CMK (cell line): ENCODE data around the gene MT3.

Experiments
- DNase-seq: peaks from one replicate; pipeline ENCODE4 v3.0.0-alpha.2; 2010; ENCODE audit warnings: low read depth

MT3 gene

DNA sequence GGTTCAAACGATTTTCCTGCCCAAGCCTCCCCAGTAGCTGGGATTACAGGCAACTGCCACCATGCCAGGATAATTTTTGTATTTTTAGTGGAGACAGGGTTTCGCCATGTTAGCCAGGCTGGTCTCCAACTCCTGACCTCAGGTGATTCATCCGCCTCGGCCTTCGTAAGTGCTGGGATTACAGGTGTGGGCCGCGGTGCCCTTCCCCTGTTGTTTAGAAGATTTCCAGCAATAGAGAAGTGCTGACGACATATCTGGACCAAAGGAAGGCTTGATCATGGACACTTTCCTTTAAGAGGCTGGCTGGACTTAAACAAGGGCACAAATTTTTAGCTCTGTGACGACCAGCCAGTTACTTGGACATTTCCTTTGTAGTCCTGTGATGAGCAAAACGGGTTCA is 41.9 kb downstream of the MT3 start:
- DNase-seq = no peak

GRCh38 chr16:56631832-56632155 is 42.5 kb downstream of the MT3 start:
- DNase-seq = no peak

DNA sequence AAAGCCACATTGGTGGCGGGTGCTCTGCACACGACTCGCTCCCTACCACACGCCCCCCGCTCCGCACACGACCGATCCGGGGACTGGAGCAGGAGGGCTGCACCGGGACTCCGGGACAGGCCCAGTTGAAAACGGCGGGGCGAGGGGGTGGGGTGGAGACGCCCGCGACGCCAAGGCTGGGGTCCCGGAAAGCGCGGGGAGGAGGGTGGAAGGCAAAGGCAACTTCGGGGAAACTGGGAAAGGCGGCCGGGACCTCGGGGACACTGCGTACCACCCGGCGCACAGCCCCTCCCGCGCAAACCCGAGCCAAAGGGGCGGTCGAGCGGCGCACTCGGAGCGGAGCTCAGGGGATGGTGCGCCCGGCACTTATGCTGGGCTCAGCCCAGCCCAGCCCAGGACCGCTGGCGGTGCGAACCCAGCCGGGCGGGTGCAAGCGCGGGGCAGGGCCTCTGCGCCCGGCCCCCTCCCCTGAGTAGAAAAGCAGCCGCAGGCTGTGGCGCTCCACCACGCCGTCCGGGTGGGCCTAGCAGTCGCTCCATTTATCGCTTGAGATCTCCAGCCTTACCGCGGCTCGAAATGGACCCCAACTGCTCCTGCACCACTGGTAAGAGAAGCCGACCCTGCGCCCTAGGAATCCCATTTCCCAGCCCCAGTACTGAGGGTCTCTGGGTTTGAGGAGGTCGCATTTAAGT is 43.0 kb downstream of the MT3 start, which contains the start of gene MT1M:
MT1M (plus strand) TSS at position 504 of the 692 bp plus-strand sequence; CDS start at position 577, 73 bp downstream.
- no peak for DNase-seq

- no peak for DNase-seq
Observed at GRCh38 chr16:56632848-56633365, 43.6 kb downstream of the MT3 start.

DNA sequence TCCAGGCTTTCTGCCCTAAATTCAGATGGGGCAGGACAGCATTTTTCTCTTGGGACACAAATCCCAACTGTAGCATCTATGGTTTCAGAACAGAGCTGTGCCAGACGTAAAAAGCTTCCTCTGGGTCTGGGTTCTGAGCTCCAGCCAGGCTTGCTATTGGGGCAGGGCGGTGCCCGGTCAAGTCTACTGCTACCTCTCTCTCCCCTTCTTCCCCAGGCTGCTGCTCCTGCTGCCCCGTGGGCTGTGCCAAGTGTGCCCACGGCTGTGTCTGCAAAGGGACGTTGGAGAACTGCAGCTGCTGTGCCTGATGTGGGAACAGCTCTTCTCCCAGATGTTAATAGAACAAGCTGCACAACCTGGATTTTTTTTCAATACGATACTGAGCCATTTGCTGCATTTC is 44.2 kb downstream of the MT3 start:
- DNase-seq = no peak

- no peak for DNase-seq
Observed at GRCh38 chr16:56634715-56635440, 45.5 kb downstream of the MT3 start.

DNA sequence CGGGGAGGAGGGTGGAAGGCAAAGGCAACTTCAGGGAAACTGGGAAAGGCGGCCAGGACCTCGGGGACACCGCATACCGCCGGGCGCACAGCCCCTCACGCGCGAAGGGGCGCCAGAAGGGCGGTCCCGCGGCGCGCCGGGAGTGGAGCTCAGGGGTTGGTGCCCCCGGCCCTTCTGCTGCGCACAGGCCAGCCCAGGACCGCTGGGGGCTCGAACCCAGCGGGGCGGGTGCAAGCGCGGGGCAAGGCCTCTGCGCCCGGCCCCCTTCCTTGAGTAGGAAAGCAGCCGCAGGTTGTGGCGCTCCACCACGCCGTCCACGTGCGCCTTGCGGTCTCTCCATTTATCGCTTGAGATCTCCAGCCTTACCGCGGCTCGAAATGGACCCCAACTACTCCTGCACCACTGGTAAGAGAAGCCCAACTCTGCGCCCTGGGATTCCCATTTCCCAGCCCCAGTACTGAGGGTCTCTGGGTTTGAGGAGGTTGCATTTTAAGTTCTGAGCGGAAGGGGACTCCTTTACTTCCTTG is 46.2 kb downstream of the MT3 start:
- DNase-seq = no peak

DNA sequence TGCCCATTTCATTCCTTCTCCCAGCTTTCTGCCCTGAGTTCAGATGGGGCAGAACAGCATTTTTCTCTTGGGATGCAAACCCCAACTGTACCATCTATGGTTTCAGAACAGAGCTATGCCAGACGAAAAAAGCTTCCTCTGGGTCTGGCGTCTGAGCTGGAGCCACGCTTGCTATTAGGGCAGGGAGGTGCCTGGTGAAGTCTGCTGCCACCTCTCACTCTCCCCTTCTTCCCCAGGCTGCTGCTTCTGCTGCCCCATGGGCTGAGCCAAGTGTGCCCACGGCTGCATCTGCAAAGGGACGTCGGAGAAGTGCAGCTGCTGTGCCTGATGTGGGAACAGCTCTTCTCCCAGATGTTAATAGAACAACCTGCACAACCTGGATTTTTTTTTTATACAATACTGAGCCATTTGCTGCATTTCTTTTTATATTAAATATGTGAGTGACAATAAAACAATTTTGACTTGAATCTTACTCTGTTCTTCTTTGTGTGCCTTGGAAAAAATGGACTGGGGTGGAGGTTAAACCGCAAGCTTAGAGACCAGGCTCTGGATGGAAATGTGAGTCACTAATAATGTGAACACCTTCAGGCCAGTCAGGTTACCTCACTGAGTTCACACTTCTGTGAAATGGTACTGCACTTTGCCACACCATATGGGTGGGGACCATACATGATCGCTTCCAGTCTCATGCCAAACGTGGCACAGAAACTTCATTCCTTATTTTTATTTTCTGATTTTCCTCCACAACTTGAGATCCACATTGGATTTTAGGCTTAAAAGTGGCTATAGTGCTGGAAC is 47.5 kb downstream of the MT3 start:
- no peak for DNase-seq

DNA sequence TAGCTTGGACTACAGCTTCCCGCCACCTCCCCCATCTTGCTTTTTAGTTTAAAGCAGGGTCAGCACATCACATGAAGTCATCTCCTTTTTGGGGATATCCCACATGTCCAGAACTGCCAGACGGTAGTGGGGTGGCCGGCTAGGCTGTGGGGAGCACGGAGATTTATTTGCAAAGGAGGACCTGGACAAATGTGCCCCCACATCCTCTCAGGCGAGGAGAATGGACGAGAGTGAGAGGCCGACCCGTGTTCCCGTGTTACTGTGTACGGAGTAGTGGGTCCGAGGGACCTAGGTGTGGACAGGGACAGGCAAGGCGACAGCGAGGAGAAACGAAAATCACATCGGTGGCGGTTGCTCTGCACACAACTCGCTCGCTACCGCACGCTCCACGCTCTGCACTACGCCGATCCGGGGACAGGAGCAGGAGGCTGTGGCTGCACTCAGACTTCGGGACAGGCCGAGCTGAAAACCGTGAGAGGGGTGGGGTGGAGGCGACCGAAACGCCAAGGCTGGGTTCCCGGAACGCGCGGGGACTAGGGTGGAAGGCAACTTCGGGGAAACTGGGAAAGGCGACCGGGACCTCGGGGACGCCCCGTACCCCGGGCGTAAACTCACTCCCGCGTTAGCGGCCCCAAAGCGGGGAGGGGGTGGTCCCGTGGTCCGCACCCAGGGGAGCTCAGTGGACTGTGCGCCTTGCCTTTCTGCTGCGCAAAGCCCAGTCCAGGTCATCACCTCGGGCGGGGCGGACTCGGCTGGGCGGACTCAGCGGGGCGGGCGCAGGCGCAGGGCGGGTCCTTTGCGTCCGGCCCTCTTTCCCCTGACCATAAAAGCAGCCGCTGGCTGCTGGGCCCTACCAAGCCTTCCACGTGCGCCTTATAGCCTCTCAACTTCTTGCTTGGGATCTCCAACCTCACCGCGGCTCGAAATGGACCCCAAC is 48.8 kb downstream of the MT3 start, which contains the start of gene MT1A:
MT1A (plus strand) TSS at position 853 of the 937 bp plus-strand sequence; CDS start at position 926, 73 bp downstream.
- no peak for DNase-seq

GRCh38 chr16:56639045-56639444 is 49.7 kb downstream of the MT3 start:
- no peak for DNase-seq

DNA sequence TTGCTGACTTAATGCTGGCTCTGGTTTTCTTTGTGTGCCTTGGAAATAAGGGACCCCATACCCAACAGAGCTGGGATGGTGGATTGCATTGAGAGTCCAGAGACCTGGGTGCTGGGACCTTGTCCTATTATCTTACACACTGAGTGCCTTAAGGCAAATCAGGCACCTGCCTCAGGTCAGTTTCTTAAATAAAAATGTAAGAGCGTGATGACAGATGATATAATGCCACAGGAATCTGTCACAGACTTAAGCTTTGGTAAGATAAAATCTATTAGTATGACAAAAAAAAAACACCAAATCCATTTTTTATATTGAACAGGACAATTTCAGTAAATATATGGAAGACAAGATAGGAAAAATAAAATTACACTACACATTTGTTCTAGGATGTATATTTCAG is 50.7 kb downstream of the MT3 start:
- no peak for DNase-seq
